CD4-positive, alpha-beta T cell treated with Interleukin-10 for 1 hour (primary cell): ENCODE measurements around the gene SLC27A2.

Experiments
- DNase-seq: peaks from one replicate; pipeline ENCODE4 v3.0.0-alpha.2; 2020

The SLC27A2 gene

DNA sequence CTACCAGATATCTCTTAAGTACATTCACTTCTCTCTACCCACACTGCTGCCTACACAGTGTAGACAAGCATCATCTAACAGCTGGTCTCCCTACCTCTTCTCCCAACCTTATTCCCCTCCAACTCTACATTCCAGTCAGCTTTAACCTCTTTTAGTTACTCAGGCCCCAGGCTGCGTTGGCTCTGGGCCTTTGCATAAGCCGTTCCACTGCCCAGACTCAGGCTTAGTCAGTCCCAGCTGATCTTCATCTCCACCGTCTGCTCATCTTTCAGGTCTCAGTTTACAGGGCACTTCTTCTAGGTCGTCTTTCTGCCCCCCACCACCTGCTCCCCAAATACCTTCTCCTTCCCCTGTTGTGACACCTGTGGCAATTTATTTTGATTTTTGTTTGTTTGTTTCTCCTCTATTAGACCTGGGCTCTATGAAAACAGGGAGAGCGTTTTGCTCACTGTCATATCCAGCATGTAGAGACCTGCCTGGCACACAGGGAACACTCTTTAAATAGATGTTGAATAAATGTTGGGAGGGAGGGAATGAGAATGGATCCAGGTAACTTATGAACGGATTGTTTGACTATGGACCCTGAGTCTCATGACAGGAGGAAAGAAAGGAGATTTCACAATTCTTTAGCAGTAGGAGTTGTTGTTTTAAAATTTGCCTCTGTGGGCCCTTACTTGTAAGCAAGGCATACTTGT lies 11.1 kb downstream of the SLC27A2 start:
- DNase-seq = no peak

DNA sequence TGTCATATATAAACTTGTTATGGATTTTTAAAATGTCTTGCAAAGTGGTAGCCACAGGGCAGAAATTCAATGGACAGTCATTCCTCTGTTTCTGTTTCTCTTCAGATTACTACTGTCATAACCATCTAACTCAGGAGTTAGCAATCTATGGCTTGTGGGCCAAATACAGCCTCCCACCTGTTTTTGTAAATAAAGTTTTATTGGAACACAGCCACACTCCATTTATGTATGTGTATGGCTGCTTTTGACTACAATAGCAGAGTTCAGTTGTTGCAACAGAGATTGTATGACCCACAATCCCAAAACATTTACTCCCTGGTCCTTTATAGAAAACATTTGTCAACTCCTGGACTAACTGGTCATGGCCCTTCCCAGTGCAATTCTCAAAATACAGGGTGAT lies 20.0 kb downstream of the SLC27A2 start:
- DNase-seq = no peak

- DNase-seq = no peak
These were observed 24.0 kb downstream of the SLC27A2 start for GRCh38 chr15:50206020-50206419.

- DNase-seq = no peak
These were observed 27.8 kb downstream of the SLC27A2 start for GRCh38 chr15:50209809-50210208.

DNA sequence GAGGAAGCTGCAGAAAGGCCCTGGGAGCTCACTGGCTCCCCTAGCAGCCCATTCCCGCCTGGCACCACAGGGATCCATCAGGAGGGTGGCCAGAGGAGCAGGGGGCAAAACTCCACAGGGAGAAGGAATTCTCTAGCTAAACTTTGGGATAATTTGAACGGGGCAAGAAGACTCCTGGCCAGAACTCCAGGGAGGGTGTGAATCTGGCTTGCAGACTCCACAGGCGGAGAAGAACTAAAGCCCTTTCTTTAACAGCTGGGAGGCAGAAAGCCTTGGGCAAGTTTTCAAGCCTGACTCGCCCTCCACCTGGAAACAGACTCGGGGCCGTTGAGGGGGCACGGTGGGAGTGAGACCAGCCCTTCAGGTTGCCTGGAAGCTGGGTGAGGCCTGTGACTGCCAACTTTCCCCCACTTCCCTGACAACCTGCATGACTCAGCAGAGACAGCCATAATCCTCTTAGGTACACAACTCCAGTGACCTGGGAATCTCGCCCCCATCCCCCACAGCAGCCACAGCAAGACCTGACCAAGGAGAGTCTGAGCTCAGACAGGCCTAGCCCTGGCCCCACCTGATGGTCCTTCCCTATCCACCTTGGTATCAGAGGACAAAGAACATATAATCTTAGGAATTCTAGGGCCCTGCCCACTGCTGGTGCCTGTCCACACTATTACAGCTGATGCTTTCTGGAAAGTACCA lies 28.6 kb downstream of the SLC27A2 start:
- DNase-seq = no peak

GRCh38 chr15:50218291-50218690 lies 36.3 kb downstream of the SLC27A2 start:
- no peak for DNase-seq

- DNase-seq = no peak
These were observed 36.7 kb downstream of the SLC27A2 start for GRCh38 chr15:50218691-50219090.

- DNase-seq = no peak
These were observed 37.8 kb downstream of the SLC27A2 start for GRCh38 chr15:50219820-50220219.

- no peak for DNase-seq
These were observed 40.2 kb downstream of the SLC27A2 start for GRCh38 chr15:50222181-50222580.

GRCh38 chr15:50224606-50225005 lies 42.6 kb downstream of the SLC27A2 start:
- no peak for DNase-seq

GRCh38 chr15:50225057-50225456 lies 43.1 kb downstream of the SLC27A2 start:
- DNase-seq = no peak

GRCh38 chr15:50225938-50226337 lies 43.9 kb downstream of the SLC27A2 start:
- DNase-seq = no peak

DNA sequence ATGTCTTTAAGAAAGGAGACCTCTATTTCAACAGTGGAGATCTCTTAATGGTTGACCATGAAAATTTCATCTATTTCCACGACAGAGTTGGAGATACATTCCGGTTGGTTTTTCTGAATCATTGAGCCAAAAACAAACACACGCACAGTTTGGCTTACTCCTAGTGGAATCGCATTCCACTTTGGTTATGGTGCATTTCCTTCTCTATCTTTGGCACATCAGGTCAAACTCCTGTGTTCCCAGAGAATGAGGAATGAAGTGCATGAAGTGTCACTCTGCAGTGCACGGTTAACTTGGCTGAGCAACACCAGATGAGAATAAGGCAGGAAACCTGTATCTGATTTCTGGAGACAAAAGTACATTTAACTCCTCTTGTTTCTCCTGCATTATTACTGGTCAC lies 45.1 kb downstream of the SLC27A2 start:
- no peak for DNase-seq

GRCh38 chr15:50228866-50229265 lies 46.9 kb downstream of the SLC27A2 start:
- DNase-seq = no peak

DNA sequence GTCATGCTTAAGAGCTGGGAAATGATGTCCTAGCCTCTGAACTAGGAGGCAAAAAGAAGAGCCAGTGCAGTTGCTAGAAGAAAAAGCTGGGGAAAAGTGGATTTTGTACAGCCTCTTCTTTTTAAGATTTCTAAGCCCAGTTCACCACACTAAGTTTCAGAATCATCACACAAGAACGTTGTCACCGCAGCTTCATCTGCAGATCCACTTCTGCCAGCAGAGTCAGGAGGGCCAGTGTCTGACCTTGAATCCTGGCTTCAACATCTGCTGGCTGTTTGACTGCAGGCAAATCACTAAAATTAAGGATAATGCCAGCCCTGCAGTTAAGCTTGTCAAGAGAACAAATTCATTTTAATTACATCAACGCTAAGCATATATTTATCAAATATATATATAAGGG lies 47.3 kb downstream of the SLC27A2 start:
- DNase-seq = no peak

DNA sequence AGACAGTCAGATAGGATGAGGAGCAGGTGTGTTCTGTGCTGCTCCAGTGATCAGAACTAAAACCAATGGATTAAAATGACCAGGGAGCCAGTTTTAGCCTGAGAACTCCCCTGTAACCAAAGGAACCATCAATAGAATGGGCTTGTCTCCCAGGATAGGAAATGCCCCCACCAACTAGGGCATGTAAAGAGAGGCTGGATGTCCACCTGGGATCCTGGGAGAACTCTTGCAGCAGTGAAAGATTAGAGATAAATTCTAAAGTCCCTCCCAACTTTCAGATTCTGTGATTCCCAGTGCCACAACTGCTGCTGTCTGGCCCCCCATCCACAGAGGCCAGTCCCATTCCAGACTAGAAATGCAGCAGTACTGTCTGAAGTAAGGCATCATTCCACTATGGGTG lies 49.8 kb downstream of the SLC27A2 start:
- DNase-seq = no peak

DNA sequence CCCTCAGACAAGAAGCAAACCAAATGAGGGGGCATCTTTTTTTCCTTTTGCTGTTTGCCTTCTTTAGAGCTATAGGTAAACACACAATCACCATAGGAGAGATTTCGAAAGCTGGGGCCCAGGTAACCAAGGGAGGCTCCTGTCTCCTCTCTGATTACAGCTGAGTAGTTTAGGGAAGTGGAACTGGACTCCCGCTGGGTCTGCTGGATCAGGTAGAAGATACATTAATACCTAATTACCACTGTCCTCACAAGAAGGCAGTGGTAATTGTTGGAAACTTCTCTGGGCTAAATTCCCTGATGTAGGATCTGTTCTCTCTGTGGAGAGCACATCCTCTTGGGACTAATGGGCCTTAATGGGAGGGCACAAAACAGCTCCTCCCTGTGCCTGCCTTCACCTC lies 50.8 kb downstream of the SLC27A2 start:
- no peak for DNase-seq

GRCh38 chr15:50233192-50233736 lies 51.3 kb downstream of the SLC27A2 start:
- DNase-seq = no peak

- DNase-seq = no peak
These were observed 52.8 kb downstream of the SLC27A2 start for GRCh38 chr15:50234764-50235163.

DNA sequence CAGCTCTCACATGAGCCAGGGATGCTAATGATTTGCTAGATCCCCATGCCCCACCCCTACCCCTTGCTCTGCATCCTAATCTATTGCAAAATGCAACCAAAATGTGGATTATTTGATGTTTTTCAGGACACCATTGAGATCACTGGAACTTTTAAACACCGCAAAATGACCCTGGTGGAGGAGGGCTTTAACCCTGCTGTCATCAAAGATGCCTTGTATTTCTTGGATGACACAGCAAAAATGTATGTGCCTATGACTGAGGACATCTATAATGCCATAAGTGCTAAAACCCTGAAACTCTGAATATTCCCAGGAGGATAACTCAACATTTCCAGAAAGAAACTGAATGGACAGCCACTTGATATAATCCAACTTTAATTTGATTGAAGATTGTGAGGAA lies 53.8 kb downstream of the SLC27A2 start:
- DNase-seq = no peak

DNA sequence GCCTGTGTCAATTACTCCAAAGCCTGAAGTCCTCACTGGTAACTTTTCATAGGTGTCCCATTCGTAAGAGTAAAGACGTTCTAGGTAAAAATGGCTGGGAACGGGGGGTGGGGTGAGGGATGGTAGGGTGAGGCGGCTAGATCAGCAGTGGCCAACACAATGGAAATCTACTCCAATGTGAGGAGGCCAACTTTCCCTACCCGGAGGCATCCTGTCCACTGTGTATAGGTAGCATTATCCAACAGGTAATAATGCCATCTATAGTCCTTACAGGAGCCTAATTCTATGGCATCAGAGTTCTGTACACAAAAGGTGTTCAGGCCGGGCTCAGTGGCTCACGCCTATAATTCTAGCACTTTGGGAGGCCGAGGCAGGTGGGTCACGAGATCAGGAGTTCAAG lies 54.4 kb downstream of the SLC27A2 start:
- no peak for DNase-seq

- no peak for DNase-seq
These were observed 56.3 kb downstream of the SLC27A2 start for GRCh38 chr15:50238255-50238654.

- no peak for DNase-seq
These were observed 59.9 kb downstream of the SLC27A2 start for GRCh38 chr15:50241684-50242450.

DNA sequence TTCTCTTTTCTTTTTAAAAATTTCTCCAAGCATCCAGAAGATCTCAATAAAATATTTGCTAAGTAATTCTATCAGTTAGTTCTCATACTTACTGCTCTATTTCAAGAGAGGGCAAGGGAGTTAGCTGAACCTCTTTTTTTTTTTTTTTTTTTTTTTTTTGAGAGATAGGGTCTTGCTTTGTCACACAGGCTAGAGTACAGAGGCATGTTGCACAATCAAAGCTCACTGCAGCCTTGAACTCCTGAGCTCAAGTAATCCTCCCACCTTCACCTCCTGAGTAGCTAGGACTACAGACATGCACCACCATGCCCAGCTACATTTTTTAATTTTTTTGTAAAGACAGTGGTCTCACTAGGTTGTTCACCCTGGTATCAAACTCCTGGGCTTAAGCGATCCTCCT lies 62.2 kb downstream of the SLC27A2 start:
- DNase-seq = no peak
